GM23248 (cell line): ENCODE measurements around the gene ABLIM3. TPM values are rescaled to one million over a fixed set of nuclear protein-coding genes. Genes with fewer than 3 reads are reported as not detected.

ENCODE experiments used
- DNase-seq: peaks from one replicate; pipeline ENCODE4 v3.0.0-alpha.2; 2015
- H2AFZ ChIP-seq: fragments of 200-600 bp; sonication (generic); 2 replicates; pipeline ENCODE4 v1.6.1; 2016; ENCODE audit warnings: antibody characterized with exemption
- H3F3A ChIP-seq: fragments of 200-600 bp; sonication (generic); 2 replicates; pipeline ENCODE4 v1.6.1; 2016; ENCODE audit warnings: mild to moderate bottlenecking, antibody characterized with exemption, mixed run types; ENCODE audit not compliant: insufficient read depth
- H3K27ac ChIP-seq: fragments of 200-600 bp; sonication (generic); 2 replicates; pipeline ENCODE4 v1.5.1; 2016; ENCODE audit warnings: mild to moderate bottlenecking
- H3K27me3 ChIP-seq: fragments of 200-600 bp; sonication (generic); replicated peaks from 2 replicates; pipeline ENCODE4 v1.6.1; 2016; ENCODE audit warnings: mild to moderate bottlenecking; ENCODE audit not compliant: insufficient read depth
- H3K36me3 ChIP-seq: fragments of 200-600 bp; sonication (generic); 2 replicates; pipeline ENCODE4 v1.6.1; 2016; ENCODE audit warnings: low read depth, mild to moderate bottlenecking
- H3K4me1 ChIP-seq: fragments of 200-600 bp; sonication (generic); 2 replicates; pipeline ENCODE4 v1.6.1; 2016; ENCODE audit warnings: mild to moderate bottlenecking; ENCODE audit not compliant: insufficient read depth
- H3K4me2 ChIP-seq: fragments of 200-600 bp; sonication (generic); one replicate; pipeline ENCODE4 v1.6.1; 2016; ENCODE audit warnings: mild to moderate bottlenecking; ENCODE audit not compliant: unreplicated experiment
- H3K4me3 ChIP-seq: fragments of 200-600 bp; sonication (generic); 2 replicates; pipeline ENCODE4 v1.5.1; 2016; ENCODE audit warnings: mild to moderate bottlenecking
- H3K79me2 ChIP-seq: fragments of 200-600 bp; sonication (generic); 2 replicates; pipeline ENCODE4 v1.6.1; 2016; ENCODE audit warnings: mild to moderate bottlenecking; ENCODE audit not compliant: insufficient read depth
- H3K9ac ChIP-seq: fragments of 200-600 bp; sonication (generic); 2 replicates; pipeline ENCODE4 v1.6.1; 2016; ENCODE audit warnings: mild to moderate bottlenecking
- H3K9me2 ChIP-seq: fragments of 200-600 bp; sonication (generic); 2 replicates; pipeline ENCODE4 v1.6.1; 2016; ENCODE audit warnings: mixed run types, mild to moderate bottlenecking, moderate library complexity; ENCODE audit not compliant: insufficient read depth
- H3K9me3 ChIP-seq: fragments of 200-600 bp; sonication (generic); one replicate; pipeline ENCODE4 v1.6.1; 2017; ENCODE audit warnings: low read depth
- H4K20me1 ChIP-seq: fragments of 200-600 bp; sonication (generic); 2 replicates; pipeline ENCODE4 v1.6.0; 2016; ENCODE audit not compliant: insufficient read depth
- EZH2 ChIP-seq: fragments of 200-600 bp; sonication (generic); IDR thresholded peaks from 2 replicates; pipeline ENCODE4 v1.6.1; 2018; ENCODE audit warnings: antibody characterized with exemption, mild to moderate bottlenecking; ENCODE audit not compliant: insufficient read depth, poor library complexity, severe bottlenecking
- EZH2phosphoT487 ChIP-seq: fragments of 200-600 bp; sonication (generic); IDR thresholded peaks from 2 replicates; pipeline ENCODE4 v1.6.1; 2018; ENCODE audit warnings: antibody characterized with exemption, moderate library complexity, mild to moderate bottlenecking, low read depth; ENCODE audit not compliant: insufficient read depth
- WGBS, 2 experiments: methylation state at CpG; one replicate each; pipeline ENCODE4 v1.1.6; 2015 to 2017; ENCODE audit warnings: low lambda C conversion rate in 2 of 2, low coverage in 1 of 2; ENCODE audit errors: missing lambda C conversion rate in 2 of 2; 5-methylcytosine and 5-hydroxymethylcytosine counted together
- in situ Hi-C: fragments of 300-500 bp; cut with MboI; formaldehyde crosslinking; loops from 2 replicates; pipeline ENCODE4 v1.15.0; 2020
- polyA plus RNA-seq: library from polyadenylated mRNA; unstranded; fragments of >200 nt; fragmentation: Nextera tagmentation; extraction: Ambion mirVana; gene quantifications from 2 replicates; pipeline ENCODE4 v1.2.1, GENCODE V29; 2016
- total RNA-seq: library from RNA; depleted of rRNA; stranded (reverse); fragments of >200 nt; shearing (Covaris generic); gene quantifications from 2 replicates; pipeline ENCODE4 v1.2.3, GENCODE V29; 2014

The ABLIM3 gene
- total and polyA plus RNA-seq, 2 experiments from 2014 or later, result 7.9 to 11.4 TPM

DNA sequence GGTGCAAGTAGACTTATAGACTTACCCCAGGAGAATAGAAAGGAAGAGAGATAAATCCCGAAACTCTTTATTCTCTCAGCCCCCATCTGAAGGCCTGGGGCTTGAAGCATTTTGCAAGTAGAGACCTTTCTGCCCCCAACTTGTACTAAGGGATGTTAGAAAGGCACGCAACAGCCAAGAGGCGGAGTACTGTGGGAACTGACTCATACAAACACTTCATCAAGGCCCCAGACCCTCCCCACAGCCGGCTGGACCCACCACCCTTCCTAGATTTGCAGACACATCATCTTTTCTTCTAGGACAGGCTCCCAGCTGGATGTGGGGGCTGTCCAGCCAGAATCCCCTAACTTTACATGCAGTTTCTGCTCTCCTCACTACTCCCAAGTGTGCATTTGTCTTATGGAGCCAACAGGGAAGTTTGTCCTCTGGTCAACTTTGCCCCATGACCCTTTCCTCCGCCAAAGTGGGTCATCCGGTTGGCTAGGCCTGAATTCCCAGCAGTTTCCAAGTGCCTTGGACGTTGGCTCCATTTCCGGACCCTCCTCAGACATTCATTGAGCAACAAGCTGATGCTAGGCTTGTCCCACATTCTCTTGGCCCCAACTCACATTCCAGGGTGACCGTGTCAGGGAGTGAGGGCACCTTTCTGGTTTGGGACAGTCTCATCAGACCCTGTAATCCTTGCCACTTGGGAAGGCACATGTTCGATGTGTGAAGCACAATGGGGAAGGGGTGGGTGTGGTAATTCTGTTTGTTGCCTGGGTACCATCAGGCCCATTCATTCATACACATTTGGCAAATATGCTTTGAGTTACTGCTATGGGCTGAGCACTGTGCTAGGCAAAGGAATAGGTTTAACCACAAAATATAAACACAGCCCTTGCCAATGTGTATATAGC lies 64.6 kb downstream of the ABLIM3 start:
- Histone ChIP-seq H3K36me3 (peaks cover 10% of the 10 kb centered on the region; the same call in 1 of the 2 replicates), H3K27ac (peak overlapping the region; percentile 44), H3K4me1 (peaks cover 39% of the 10 kb centered on the region), H2AFZ (no peak overlapping the region), H3K4me2 (no peak overlapping the region), H3K79me2 (no peaks in the 10 kb centered on the region), H3K9me2 (no peaks in the 10 kb centered on the region), H3K27me3 (no peaks in the 10 kb centered on the region), H3K4me3 (no peak overlapping the region), H3F3A (peaks cover 20% of the 10 kb centered on the region), H3K9ac (no peak overlapping the region), H3K9me3 (no peaks in the 10 kb centered on the region), H4K20me1 (no peaks in the 10 kb centered on the region)
- in situ Hi-C loops, result no loop called here
- TF ChIP-seq EZH2 (no peak), EZH2phosphoT487 (no peak)
- 69 to 73% methylated on average over 10 of the region's 10 CpGs for WGBS, 2 experiments
- peak; percentile 62 for DNase-seq

DNA sequence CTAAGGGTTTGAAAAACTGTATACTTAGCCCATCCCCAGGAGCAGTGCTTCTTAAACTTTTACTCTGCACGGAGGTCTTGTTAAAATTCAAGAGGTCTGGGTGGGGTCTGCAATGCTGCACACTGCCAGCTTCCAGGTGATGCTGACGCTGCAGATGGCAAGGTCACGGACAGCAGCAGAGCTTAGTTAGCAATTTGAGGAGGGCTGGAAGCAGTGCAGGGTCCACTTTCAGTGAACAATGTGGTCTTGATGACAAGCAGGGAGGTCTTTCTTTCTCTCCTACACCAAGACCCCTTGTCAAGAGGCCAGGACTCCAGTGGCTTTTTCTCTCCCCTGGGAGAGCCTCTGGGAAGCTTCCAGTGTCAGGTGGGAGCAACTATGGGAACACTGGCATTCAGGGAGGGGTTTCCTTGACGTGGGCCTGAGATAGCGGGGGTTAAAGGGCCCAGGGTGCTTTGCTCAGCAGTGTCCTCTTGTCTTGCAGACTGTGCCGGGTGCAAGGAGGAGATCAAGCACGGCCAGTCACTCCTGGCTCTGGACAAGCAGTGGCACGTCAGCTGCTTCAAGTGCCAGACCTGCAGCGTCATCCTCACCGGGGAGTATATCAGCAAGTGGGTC lies 65.3 kb downstream of the ABLIM3 start:
- Histone ChIP-seq H3K79me2 (no peaks in the 10 kb centered on the region), H3F3A (peaks cover 26% of the 10 kb centered on the region), H3K27ac (peak overlapping the region; percentile 44), H3K9me3 (no peaks in the 10 kb centered on the region), H3K4me1 (peaks cover 46% of the 10 kb centered on the region), H3K27me3 (no peaks in the 10 kb centered on the region), H3K9me2 (no peaks in the 10 kb centered on the region), H3K36me3 (peaks cover 10% of the 10 kb centered on the region; the same call in 1 of the 2 replicates), H3K9ac (no peak overlapping the region), H4K20me1 (no peaks in the 10 kb centered on the region), H3K4me2 (no peak overlapping the region), H3K4me3 (no peak overlapping the region), H2AFZ (no peak overlapping the region)
- TF ChIP-seq EZH2, result no peak
- no peak for TF ChIP-seq EZH2phosphoT487
- WGBS, 2 experiments, result 81 to 86% methylated on average over 10 of the region's 10 CpGs
- no peak for DNase-seq
- in situ Hi-C loops, result no loop called here

DNA sequence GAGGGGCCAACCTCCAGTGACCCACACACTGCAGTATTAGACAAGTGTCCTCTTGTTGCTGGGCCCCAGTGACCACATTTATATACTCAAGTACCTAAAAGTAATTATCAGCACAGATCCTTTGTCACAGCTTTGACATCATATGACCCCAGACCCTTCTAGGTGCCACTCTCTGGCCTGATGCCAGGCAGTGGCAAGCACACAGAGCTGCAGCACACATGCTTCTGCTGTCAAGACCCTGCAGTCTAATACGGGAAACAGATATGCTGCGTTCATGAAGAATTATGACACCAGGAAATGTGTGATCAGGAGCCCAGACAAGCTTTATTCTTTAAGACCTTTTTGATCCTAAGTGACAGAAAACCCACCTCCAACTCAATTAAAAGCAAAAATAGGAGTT lies 66.5 kb downstream of the ABLIM3 start:
- H3K9me3 ChIP-seq, result no peaks in the 10 kb centered on the region
- H3K4me2 ChIP-seq, result no peak overlapping the region
- H3K4me1 ChIP-seq, result peaks cover 55% of the 10 kb centered on the region
- H3K27ac ChIP-seq, result no peak overlapping the region
- H3K79me2 ChIP-seq, result no peaks in the 10 kb centered on the region
- peaks cover 35% of the 10 kb centered on the region for H3F3A ChIP-seq
- no peak overlapping the region for H2AFZ ChIP-seq
- H3K27me3 ChIP-seq, result no peaks in the 10 kb centered on the region
- 93 to 100% methylated on average over 2 of the region's 2 CpGs for WGBS, 2 experiments
- no peak for DNase-seq
- TF ChIP-seq EZH2phosphoT487 (no peak), EZH2 (no peak)
- peaks cover 6% of the 10 kb centered on the region; the same call in 1 of the 2 replicates for H3K36me3 ChIP-seq
- no peaks in the 10 kb centered on the region for H4K20me1 ChIP-seq
- H3K4me3 ChIP-seq, result no peak overlapping the region
- H3K9me2 ChIP-seq, result no peaks in the 10 kb centered on the region
- in situ Hi-C loops, result no loop called here
- H3K9ac ChIP-seq, result no peak overlapping the region

DNA sequence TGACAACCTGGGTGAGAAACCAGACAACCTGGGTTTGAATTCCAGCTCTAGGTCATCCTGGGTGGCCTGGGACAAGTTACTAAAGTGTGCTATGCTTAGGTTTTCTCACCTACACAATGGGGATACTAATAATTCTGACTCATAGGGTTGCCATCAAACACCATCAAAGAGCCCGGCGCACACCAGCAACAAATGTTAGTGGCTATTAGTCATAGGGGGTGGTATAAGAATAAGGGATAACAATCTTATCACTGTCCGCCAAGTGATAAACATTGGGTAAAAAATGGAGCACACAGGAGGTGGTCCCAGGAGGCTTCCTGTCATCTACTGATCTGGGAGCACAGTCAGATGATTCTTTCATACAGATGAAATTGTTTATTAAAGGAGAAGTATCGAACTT lies 68.9 kb downstream of the ABLIM3 start:
- Histone ChIP-seq H3K4me3 (no peak overlapping the region), H3K4me2 (no peak overlapping the region), H3K36me3 (no peaks in the 10 kb centered on the region), H2AFZ (no peak overlapping the region), H3K9me3 (no peaks in the 10 kb centered on the region), H3K9me2 (no peaks in the 10 kb centered on the region), H3K27me3 (no peaks in the 10 kb centered on the region), H3K9ac (no peak overlapping the region), H3K27ac (no peak overlapping the region), H3F3A (peaks cover 28% of the 10 kb centered on the region), H3K4me1 (peaks cover 51% of the 10 kb centered on the region), H4K20me1 (no peaks in the 10 kb centered on the region), H3K79me2 (no peaks in the 10 kb centered on the region)
- DNase-seq, result peak; percentile 64
- in situ Hi-C loops, result no loop called here
- TF ChIP-seq EZH2 (no peak), EZH2phosphoT487 (no peak)
- 43 to 59% methylated on average over 4 of the region's 4 CpGs for WGBS, 2 experiments
